ENCODE measurements around the gene NLRP4. TPM values are rescaled to one million over a fixed set of nuclear protein-coding genes. Genes with fewer than 3 reads are reported as not detected.

NLRP4 gene
- polyA plus RNA-seq, 1 donor (not counting 4 experiments of a cell fraction or from before 2014, with no cell fraction given), result not detected

- H3K27ac ChIP-seq (ENCODE audit: control insufficient read depth, insufficient read depth, low read length), result no peak overlapping the region
- no peaks in the 10 kb centered on the region for H3K9me1 ChIP-seq (ENCODE audit: control insufficient read depth, extremely low read depth, insufficient read depth, low read length)
- DNase-seq (ENCODE audit: low read depth, low spot score), result no peak
- H3K79me2 ChIP-seq (ENCODE audit: control insufficient read depth, insufficient read depth, low read length), result no peaks in the 10 kb centered on the region
- H3K9ac ChIP-seq (ENCODE audit: control insufficient read depth, extremely low read depth, insufficient read depth, low read length), result no peak overlapping the region
- TF ChIP-seq, protein P1, sequence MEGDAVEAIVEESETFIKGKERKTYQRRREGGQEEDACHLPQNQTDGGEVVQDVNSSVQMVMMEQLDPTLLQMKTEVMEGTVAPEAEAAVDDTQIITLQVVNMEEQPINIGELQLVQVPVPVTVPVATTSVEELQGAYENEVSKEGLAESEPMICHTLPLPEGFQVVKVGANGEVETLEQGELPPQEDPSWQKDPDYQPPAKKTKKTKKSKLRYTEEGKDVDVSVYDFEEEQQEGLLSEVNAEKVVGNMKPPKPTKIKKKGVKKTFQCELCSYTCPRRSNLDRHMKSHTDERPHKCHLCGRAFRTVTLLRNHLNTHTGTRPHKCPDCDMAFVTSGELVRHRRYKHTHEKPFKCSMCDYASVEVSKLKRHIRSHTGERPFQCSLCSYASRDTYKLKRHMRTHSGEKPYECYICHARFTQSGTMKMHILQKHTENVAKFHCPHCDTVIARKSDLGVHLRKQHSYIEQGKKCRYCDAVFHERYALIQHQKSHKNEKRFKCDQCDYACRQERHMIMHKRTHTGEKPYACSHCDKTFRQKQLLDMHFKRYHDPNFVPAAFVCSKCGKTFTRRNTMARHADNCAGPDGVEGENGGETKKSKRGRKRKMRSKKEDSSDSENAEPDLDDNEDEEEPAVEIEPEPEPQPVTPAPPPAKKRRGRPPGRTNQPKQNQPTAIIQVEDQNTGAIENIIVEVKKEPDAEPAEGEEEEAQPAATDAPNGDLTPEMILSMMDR (optimal IDR thresholded peaks at IDR 0.05 in 1 of 3, IDR thresholded peaks at IDR 0.05 in 1 of 3, conservative IDR thresholded peaks at IDR 0.05 in 1 of 3; ENCODE audit: extremely low read depth in 1 of 3, insufficient read depth in 2 of 3, low read length in 3 of 3), result no peak
- TF ChIP-seq EZH2 (IDR thresholded peaks at IDR 0.05; ENCODE audit: low read length), result no peak
- peaks cover 7% of the 10 kb centered on the region for H3K9me3 ChIP-seq (ENCODE audit: control insufficient read depth, low read depth, low read length)
- H2AFZ ChIP-seq (ENCODE audit: control insufficient read depth, low read length), result no peak overlapping the region
- H3K4me2 ChIP-seq (ENCODE audit: control insufficient read depth, extremely low read depth, insufficient read depth, low read depth, low read length), result no peak overlapping the region
- H3K36me3 ChIP-seq (ENCODE audit: control insufficient read depth in 2 of 2, extremely low read depth in 1 of 2, insufficient read depth in 2 of 2, low read length in 2 of 2), result no peaks in the 10 kb centered on the region
- no peaks in the 10 kb centered on the region for H3K4me1 ChIP-seq (ENCODE audit: control insufficient read depth, extremely low read depth, insufficient read depth, low read length)
- dilution Hi-C loops (cut with MboI; ENCODE audit: extremely low pct_ligation_motif_present, low sequenced_read_pairs), result no loop called here
- H4K20me1 ChIP-seq (ENCODE audit: control insufficient read depth, extremely low read depth, insufficient read depth, low read length), result no peaks in the 10 kb centered on the region
- no peak overlapping the region for H3K4me3 ChIP-seq (ENCODE audit: control insufficient read depth in 2 of 3, extremely low read depth in 1 of 3, insufficient read depth in 2 of 3, low read depth in 1 of 3, low read length in 3 of 3)
- no peak for FAIRE-seq
- no peaks in the 10 kb centered on the region for H3K27me3 ChIP-seq (ENCODE audit: control insufficient read depth, extremely low read depth, insufficient read depth, low read length)
These were observed 71.4 kb downstream of the NLRP4 start for GRCh38 chr19:55907746-55908145.

- H3K9me1 ChIP-seq (ENCODE audit: control insufficient read depth, extremely low read depth, insufficient read depth, low read length), result no peaks in the 10 kb centered on the region
- no peak overlapping the region for H3K4me2 ChIP-seq (ENCODE audit: control insufficient read depth, extremely low read depth, insufficient read depth, low read depth, low read length)
- DNase-seq (ENCODE audit: low read depth, low spot score) (no peak), FAIRE-seq (no peak)
- no peaks in the 10 kb centered on the region for H3K27me3 ChIP-seq (ENCODE audit: control insufficient read depth, extremely low read depth, insufficient read depth, low read length)
- no peaks in the 10 kb centered on the region for H3K79me2 ChIP-seq (ENCODE audit: control insufficient read depth, insufficient read depth, low read length)
- H4K20me1 ChIP-seq (ENCODE audit: control insufficient read depth, extremely low read depth, insufficient read depth, low read length), result no peaks in the 10 kb centered on the region
- H3K4me3 ChIP-seq (ENCODE audit: control insufficient read depth in 2 of 3, extremely low read depth in 1 of 3, insufficient read depth in 2 of 3, low read depth in 1 of 3, low read length in 3 of 3), result no peak overlapping the region
- no peak overlapping the region for H2AFZ ChIP-seq (ENCODE audit: control insufficient read depth, low read length)
- no peaks in the 10 kb centered on the region for H3K4me1 ChIP-seq (ENCODE audit: control insufficient read depth, extremely low read depth, insufficient read depth, low read length)
- dilution Hi-C loops (cut with MboI; ENCODE audit: extremely low pct_ligation_motif_present, low sequenced_read_pairs), result no loop called here
- H3K9me3 ChIP-seq (ENCODE audit: control insufficient read depth, low read depth, low read length), result peaks cover 6% of the 10 kb centered on the region
- TF ChIP-seq, protein P1 (optimal IDR thresholded peaks at IDR 0.05 in 1 of 3, IDR thresholded peaks at IDR 0.05 in 1 of 3, conservative IDR thresholded peaks at IDR 0.05 in 1 of 3; ENCODE audit: extremely low read depth in 1 of 3, insufficient read depth in 2 of 3, low read length in 3 of 3), result no peak
- no peak for TF ChIP-seq EZH2 (IDR thresholded peaks at IDR 0.05; ENCODE audit: low read length)
- no peaks in the 10 kb centered on the region for H3K36me3 ChIP-seq (ENCODE audit: control insufficient read depth in 2 of 2, extremely low read depth in 1 of 2, insufficient read depth in 2 of 2, low read length in 2 of 2)
- no peak overlapping the region for H3K9ac ChIP-seq (ENCODE audit: control insufficient read depth, extremely low read depth, insufficient read depth, low read length)
- H3K27ac ChIP-seq (ENCODE audit: control insufficient read depth, insufficient read depth, low read length), result no peak overlapping the region
These were observed 73.5 kb downstream of the NLRP4 start for GRCh38 chr19:55909801-55910200.

Measured in keratinocyte (primary cell).